ENCODE measurements around the gene EYA2. TPM values are rescaled to one million over a fixed set of nuclear protein-coding genes. Genes with fewer than 3 reads are reported as not detected.

EYA2 gene
- total RNA-seq, 1 experiment from 2014 or later = 0.74 TPM

DNA sequence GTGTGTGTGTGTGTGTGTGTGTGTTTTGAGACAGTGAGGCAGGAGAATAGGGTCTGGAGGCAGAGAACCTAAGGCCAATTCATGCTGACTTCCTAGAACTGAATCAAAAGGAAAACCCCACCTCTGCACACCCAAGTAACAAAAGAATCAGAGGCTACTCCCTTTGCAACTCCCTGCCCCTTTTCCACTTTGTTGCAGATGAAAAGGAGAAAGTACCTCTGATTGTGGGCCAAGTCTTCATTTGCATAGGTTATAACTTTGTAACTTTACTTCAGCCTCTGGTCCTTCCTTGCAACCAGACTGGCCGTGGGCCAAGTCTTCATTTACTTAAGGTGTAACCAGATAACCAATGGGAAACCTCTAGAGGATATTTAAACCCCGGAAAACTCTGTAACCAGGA, 168.8 kb downstream of the EYA2 start:
- no peak overlapping the region for H3K27ac Mint-ChIP-seq
- H3K79me2 ChIP-seq (ENCODE audit: insufficient read depth, low read length) = no peaks in the 10 kb centered on the region
- no peak overlapping the region for H2BK20ac ChIP-seq (ENCODE audit: low read depth, low read length, poor library complexity, severe bottlenecking)

More for the DNA sequence above, 168.8 kb downstream of the EYA2 start:
- no peak overlapping the region for H3T11ph ChIP-seq (ENCODE audit: low read length)
- H3K9me3 ChIP-seq (ENCODE audit: control insufficient read depth, low read depth, low read length) = peaks cover 7% of the 10 kb centered on the region
- no peaks in the 10 kb centered on the region for H3K23me2 ChIP-seq (ENCODE audit: insufficient read length, low read depth, low read length, poor library complexity, severe bottlenecking)
- no peak overlapping the region for H2BK5ac ChIP-seq (ENCODE audit: insufficient read length, low read length)
- no peak for DNase-seq
- H3K4ac ChIP-seq (ENCODE audit: low read depth, low read length) = no peak overlapping the region
- no peak overlapping the region for H4K5ac ChIP-seq (ENCODE audit: insufficient read length, low read depth, low read length)
- H2BK12ac ChIP-seq (ENCODE audit: insufficient read length, low read depth, low read length) = no peak overlapping the region
- peaks cover 18 to 28% of the 10 kb centered on the region in 2 experiments for H3K9me3 Mint-ChIP-seq
- H2BK120ac ChIP-seq (ENCODE audit: low read depth, low read length, poor library complexity, severe bottlenecking) = no peak overlapping the region
- H3K27ac ChIP-seq (ENCODE audit: insufficient read length, low read depth, low read length) = no peak overlapping the region
- peaks cover 4 to 8% of the 10 kb centered on the region in 2 experiments; a peak in 1 of 4 replicates for H3K4me1 Mint-ChIP-seq
- no peak overlapping the region for H3K23ac ChIP-seq (ENCODE audit: insufficient read length, low read depth, low read length)
- H3K56ac ChIP-seq (ENCODE audit: insufficient read length, low read depth, low read length) = no peak overlapping the region
- H4K20me1 ChIP-seq (ENCODE audit: control insufficient read depth, insufficient read depth, insufficient read length) = no peaks in the 10 kb centered on the region
- TF ChIP-seq, protein P1, sequence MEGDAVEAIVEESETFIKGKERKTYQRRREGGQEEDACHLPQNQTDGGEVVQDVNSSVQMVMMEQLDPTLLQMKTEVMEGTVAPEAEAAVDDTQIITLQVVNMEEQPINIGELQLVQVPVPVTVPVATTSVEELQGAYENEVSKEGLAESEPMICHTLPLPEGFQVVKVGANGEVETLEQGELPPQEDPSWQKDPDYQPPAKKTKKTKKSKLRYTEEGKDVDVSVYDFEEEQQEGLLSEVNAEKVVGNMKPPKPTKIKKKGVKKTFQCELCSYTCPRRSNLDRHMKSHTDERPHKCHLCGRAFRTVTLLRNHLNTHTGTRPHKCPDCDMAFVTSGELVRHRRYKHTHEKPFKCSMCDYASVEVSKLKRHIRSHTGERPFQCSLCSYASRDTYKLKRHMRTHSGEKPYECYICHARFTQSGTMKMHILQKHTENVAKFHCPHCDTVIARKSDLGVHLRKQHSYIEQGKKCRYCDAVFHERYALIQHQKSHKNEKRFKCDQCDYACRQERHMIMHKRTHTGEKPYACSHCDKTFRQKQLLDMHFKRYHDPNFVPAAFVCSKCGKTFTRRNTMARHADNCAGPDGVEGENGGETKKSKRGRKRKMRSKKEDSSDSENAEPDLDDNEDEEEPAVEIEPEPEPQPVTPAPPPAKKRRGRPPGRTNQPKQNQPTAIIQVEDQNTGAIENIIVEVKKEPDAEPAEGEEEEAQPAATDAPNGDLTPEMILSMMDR (conservative IDR thresholded peaks at IDR 0.05) = no peak
- no peak overlapping the region for H2BK15ac ChIP-seq (ENCODE audit: low read depth, low read length)
- H3K9ac ChIP-seq (ENCODE audit: extremely low read depth, insufficient read length, low read length) = no peak overlapping the region
- no CpG with 5 or more reads among the region's 2 CpGs for WGBS (ENCODE audit: extremely low coverage, insufficient read length, low lambda C conversion rate)
- no peak overlapping the region for H3K4me3 Mint-ChIP-seq
- no peak overlapping the region for H4K91ac ChIP-seq (ENCODE audit: insufficient read length, low read depth, low read length)
- H3K27me3 Mint-ChIP-seq (ENCODE audit: low read depth) = no peaks in the 10 kb centered on the region; the same call in 1 of the 2 replicates
- no peak overlapping the region for H3K4me2 ChIP-seq (ENCODE audit: insufficient read depth, insufficient read length, low read length)
- H3K14ac ChIP-seq (ENCODE audit: insufficient read depth, low read length) = no peak overlapping the region
- no peak overlapping the region for H2AFZ ChIP-seq (ENCODE audit: low read length)
- H4K8ac ChIP-seq (replicated peaks; ENCODE audit: insufficient read length, low read depth, low read length) = no peak overlapping the region
- no peak overlapping the region for H3K18ac ChIP-seq (ENCODE audit: insufficient read length, low read depth, low read length)
- H3K36me3 Mint-ChIP-seq (ENCODE audit: insufficient read depth in 1 of 3, low read depth in 3 of 3) = peaks cover 6 to 24% (median 8%) of the 10 kb centered on the region in 3 experiments
- H3K79me1 ChIP-seq (ENCODE audit: insufficient read depth, low read depth, low read length, poor library complexity, severe bottlenecking) = no peaks in the 10 kb centered on the region
- H3K27me3 ChIP-seq (ENCODE audit: insufficient read depth, low read length) = no peaks in the 10 kb centered on the region
- H3K4me1 ChIP-seq (ENCODE audit: insufficient read depth, low read length) = no peaks in the 10 kb centered on the region
- no peak overlapping the region for H2AK5ac ChIP-seq (ENCODE audit: insufficient read length, low read length)
